K562 (cell line): Measurements from ENCODE around the gene IRS2. TPM values are rescaled to one million over a fixed set of nuclear protein-coding genes. Genes with fewer than 3 reads are reported as not detected.

Experiments
- CTCF ChIP-seq, 3 experiments: IDR thresholded peaks in 2 of 3; conservative IDR thresholded peaks in 1 of 3; 2 replicates each; pipeline ENCODE4 v1.5.1; 2011 to 2012; ENCODE audit warnings: low read length in 3 of 3, mild to moderate bottlenecking in 3 of 3, control low read depth in 2 of 3, improper control_type of control experiment in 1 of 3, inconsistent platforms in 1 of 3, low read depth in 1 of 3, mixed read lengths in 1 of 3, moderate library complexity in 1 of 3; ENCODE audit not compliant: insufficient read depth in 2 of 3
- ETS2 ChIP-seq: IDR thresholded peaks from 2 replicates; pipeline ENCODE4 v1.6.1; 2016; ENCODE audit warnings: borderline replicate concordance, missing genetic modification characterization, mild to moderate bottlenecking, moderate library complexity, missing compliant biosample characterization; ENCODE audit not compliant: poor library complexity, severe bottlenecking
- FOXJ3 ChIP-seq: sonication (generic); formaldehyde crosslinking; IDR thresholded peaks from 2 replicates; pipeline ENCODE4 v1.4.0; 2020; ENCODE audit warnings: mild to moderate bottlenecking, missing genetic modification reagents
- GMEB1 ChIP-seq: fragments of 250-450 bp; sonication (Bioruptor Pico); IDR thresholded peaks from 2 replicates; pipeline ENCODE4 v1.4.0; 2020; ENCODE audit warnings: mild to moderate bottlenecking
- HMG20A ChIP-seq: fragments of 450-650 bp; formaldehyde crosslinking; conservative IDR thresholded peaks from 2 replicates; pipeline ENCODE4 v1.4.0; 2020; ENCODE audit warnings: mild to moderate bottlenecking, mixed read lengths
- polyA plus RNA-seq, 8 experiments: library from polyadenylated mRNA; depleted of rRNA in 4 of 8; stranded (reverse) in 5 of 8; unstranded in 3 of 8; fragments of >200 nt; fragmentation: Nextera tagmentation in 2 of 8; fragmentation: Illumina TruSeq in 1 of 8; extraction: Ambion mirVana in 2 of 8; extraction: Trizol in 1 of 8; gene quantifications; 2 replicates each; pipeline versions ENCODE4 v1.2.1 to v1.2.3, GENCODE V29; 2011 to 2014; ENCODE audit warnings: inconsistent platforms in 1 of 8, missing spikeins in 1 of 8
- total RNA-seq, 7 experiments: library from RNA; depleted of rRNA in 6 of 7; stranded (reverse); fragments of >200 nt in 6 of 7; fragmentation: Illumina TruSeq in 2 of 7; extraction: Trizol in 2 of 7; gene quantifications; 2 replicates each; pipeline versions ENCODE4 v1.2.1 to v1.2.3, GENCODE V29; 2011 to 2021; ENCODE audit warnings: low replicate concordance in 1 of 7
- TF ChIP-seq, protein P1 (sequence below): fragments of 150-350 bp; conservative IDR thresholded peaks from 2 replicates; pipeline ENCODE4 v1.6.1; 2014; ENCODE audit warnings: low read length

Gene IRS2
- total and polyA plus RNA-seq, 9 of the 15 experiments (the other 6 are each of a cell fraction or from before 2014, with no cell fraction given) = 0.36 to 4.6 (median 0.63) TPM

DNA sequence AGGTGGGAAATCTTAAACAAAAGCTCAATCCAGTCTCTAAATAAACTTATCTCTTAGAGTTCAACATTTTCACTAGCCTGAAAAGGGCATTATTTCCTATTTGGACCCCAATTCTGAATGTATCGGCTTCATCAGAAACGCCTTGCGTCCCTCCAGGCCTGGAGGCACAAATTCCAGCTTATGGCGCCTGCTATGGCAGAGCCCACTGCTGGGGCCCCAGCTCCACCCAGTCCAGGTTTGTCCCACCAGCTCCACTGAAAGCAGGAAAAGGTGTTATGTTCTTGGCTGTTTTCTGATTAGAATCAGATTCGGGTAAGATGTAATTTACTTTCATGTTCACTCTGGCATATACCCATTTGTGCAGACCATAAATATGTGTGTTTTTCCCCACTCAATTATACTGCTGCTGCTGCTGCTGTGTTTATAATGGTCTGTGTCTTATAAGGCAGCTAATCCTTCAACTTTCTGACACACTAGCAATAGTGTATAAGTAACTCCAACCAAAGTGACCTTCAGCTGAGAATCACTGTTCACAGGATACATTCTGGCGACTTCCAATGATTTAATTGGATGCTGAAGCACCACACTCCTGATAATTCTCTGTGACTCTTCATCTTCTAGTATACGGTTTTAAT is 6.4 kb downstream of the IRS2 start (continued):
- no peak for TF ChIP-seq GMEB1 (CRISPR knock-in tag)
- no peak for TF ChIP-seq HMG20A (CRISPR knock-in tag)
- TF ChIP-seq, protein P1, sequence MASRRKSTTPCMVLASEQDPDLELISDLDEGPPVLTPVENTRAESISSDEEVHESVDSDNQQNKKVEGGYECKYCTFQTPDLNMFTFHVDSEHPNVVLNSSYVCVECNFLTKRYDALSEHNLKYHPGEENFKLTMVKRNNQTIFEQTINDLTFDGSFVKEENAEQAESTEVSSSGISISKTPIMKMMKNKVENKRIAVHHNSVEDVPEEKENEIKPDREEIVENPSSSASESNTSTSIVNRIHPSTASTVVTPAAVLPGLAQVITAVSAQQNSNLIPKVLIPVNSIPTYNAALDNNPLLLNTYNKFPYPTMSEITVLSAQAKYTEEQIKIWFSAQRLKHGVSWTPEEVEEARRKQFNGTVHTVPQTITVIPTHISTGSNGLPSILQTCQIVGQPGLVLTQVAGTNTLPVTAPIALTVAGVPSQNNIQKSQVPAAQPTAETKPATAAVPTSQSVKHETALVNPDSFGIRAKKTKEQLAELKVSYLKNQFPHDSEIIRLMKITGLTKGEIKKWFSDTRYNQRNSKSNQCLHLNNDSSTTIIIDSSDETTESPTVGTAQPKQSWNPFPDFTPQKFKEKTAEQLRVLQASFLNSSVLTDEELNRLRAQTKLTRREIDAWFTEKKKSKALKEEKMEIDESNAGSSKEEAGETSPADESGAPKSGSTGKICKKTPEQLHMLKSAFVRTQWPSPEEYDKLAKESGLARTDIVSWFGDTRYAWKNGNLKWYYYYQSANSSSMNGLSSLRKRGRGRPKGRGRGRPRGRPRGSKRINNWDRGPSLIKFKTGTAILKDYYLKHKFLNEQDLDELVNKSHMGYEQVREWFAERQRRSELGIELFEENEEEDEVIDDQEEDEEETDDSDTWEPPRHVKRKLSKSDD = no peak
- no peak for TF ChIP-seq FOXJ3 (CRISPR knock-in tag)
- TF ChIP-seq ETS2 (tag) = no peak
- TF ChIP-seq CTCF (IDR thresholded peaks at IDR 0.05 in 2 of 3, conservative IDR thresholded peaks at IDR 0.05 in 1 of 3; ENCODE audit: insufficient read depth in 2 of 3, low read depth in 1 of 3, low read length in 3 of 3) = no peak
